Measurements from ENCODE around the gene EPB41L4B.
"Not testable (repeated sequence)": the region's sequence is repeated elsewhere in the genome, so short reads cannot be mapped to it uniquely, and the experiment has no call there.

Gene EPB41L4B

GRCh38 chr9:109126671-109127070, 194.2 kb downstream of the EPB41L4B start:
- not testable (repeated sequence) for DNase-seq (ENCODE audit: low read depth in 1 of 2, low spot score in 1 of 2)

- DNase-seq (ENCODE audit: low read depth in 1 of 2, low spot score in 1 of 2): no peak
These were observed 196.7 kb downstream of the EPB41L4B start for GRCh38 chr9:109124121-109124520.

- DNase-seq (ENCODE audit: low read depth in 1 of 2, low spot score in 1 of 2): no peak
These were observed 197.9 kb downstream of the EPB41L4B start for GRCh38 chr9:109122726-109123621.

All from activated T-helper 1 cell treated with anti-CD3 and anti-CD28 coated beads, Interleukin-2, amount 50 U/mL, for 16 hours (primary cell).